ENCODE results near the gene RASAL2.

The RASAL2 gene

GRCh38 chr1:178492341-178492740 is 398.4 kb downstream of the RASAL2 start:
- H3K27ac ChIP-seq, result no peak overlapping the region
- TF ChIP-seq CTCF (IDR thresholded peaks at IDR 0.05), result no peak
- TF ChIP-seq ZFX (IDR thresholded peaks at IDR 0.05; ENCODE audit: borderline replicate concordance), result no peak

GRCh38 chr1:178493301-178493741 is 399.4 kb downstream of the RASAL2 start:
- TF ChIP-seq ZFX (IDR thresholded peaks at IDR 0.05; ENCODE audit: borderline replicate concordance) (no peak), CTCF (IDR thresholded peaks at IDR 0.05) (no peak)
- H3K27ac ChIP-seq, result no peak overlapping the region

GRCh38 chr1:178494569-178494971 is 400.7 kb downstream of the RASAL2 start:
- H3K27ac ChIP-seq, result no peak overlapping the region
- TF ChIP-seq ZFX (IDR thresholded peaks at IDR 0.05; ENCODE audit: borderline replicate concordance), result no peak
- TF ChIP-seq CTCF (IDR thresholded peaks at IDR 0.05), result no peak

DNA sequence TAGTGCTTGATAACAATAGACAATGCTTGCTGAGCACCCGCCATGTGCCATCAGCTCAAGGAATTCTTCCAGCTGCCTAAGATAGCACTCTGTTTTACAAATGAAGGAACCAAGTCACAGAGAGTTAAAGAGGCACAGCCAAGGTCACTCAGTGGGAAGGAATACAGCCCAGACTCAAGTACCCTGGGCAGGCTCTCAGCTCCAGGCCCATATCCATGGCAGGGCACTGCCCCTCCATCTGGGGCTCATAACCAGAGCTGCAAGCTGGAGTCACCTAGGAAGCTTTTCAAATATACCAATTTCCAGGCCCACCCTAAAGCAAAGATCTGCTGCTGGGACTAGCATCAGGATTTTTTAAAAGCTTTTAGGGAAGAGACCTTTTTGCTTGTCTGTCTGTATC is 401.3 kb downstream of the RASAL2 start:
- TF ChIP-seq ZFX (IDR thresholded peaks at IDR 0.05; ENCODE audit: borderline replicate concordance) (no peak), CTCF (IDR thresholded peaks at IDR 0.05) (no peak)
- H3K27ac ChIP-seq, result no peak overlapping the region

GRCh38 chr1:178495741-178496409 is 402.0 kb downstream of the RASAL2 start:
- no peak overlapping the region for H3K27ac ChIP-seq
- TF ChIP-seq CTCF (IDR thresholded peaks at IDR 0.05) (no peak), ZFX (IDR thresholded peaks at IDR 0.05; ENCODE audit: borderline replicate concordance) (no peak)

- no peak within 1 kb of the TSS for H3K27ac ChIP-seq
- TF ChIP-seq CTCF (IDR thresholded peaks at IDR 0.05) (no peak), ZFX (IDR thresholded peaks at IDR 0.05; ENCODE audit: borderline replicate concordance) (no peak)
Observed at GRCh38 chr1:178496410-178497135, 402.7 kb downstream of the RASAL2 start, which contains the start of gene CLEC20A. CLEC20A (minus strand) TSS chr1:178496964; CDS start chr1:178496939, 25 bp downstream.

DNA sequence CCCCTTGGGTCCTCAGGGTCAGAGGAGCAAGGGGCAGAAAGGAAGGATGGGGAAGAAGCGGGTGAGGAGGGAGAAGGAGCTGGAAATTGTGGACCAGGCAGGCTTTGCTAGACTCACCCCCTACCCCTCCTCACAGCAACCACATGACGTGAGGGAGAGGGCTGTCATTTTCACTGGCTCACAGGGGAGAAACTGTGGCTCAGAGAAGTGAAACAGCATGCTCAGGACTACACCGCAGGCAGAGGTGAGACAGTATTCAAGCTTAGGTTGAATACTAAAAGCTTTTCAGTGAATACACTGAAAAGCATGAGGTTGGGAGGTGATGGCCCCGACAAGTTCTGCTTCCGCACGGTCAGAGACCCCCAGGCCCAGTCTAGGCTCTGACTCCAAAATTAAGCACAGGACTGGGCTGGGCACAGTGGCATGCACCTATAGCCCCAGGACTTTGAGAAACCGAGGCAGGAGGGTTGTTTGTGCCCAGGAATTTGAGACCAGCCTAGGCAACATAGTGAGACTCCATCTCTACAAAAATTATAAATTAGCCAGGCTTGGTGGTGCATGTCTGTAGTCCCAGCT is 404.1 kb downstream of the RASAL2 start:
- TF ChIP-seq CTCF (IDR thresholded peaks at IDR 0.05) (no peak), ZFX (IDR thresholded peaks at IDR 0.05; ENCODE audit: borderline replicate concordance) (no peak)
- H3K27ac ChIP-seq, result no peak overlapping the region

All from 22Rv1 (cell line).